Memory B cell (primary cell): ENCODE results near the gene MAGEA12.
"Not testable (repeated sequence)": the region's sequence is repeated elsewhere in the genome, so short reads cannot be mapped to it uniquely, and the experiment has no call there.

Source experiments
- ATAC-seq: fragments of 150-1000 bp; cut with Tn5 transposase; 2 replicates; pipeline ENCODE4 v1.10.0; 2021; ENCODE audit warnings: low read depth, mild to moderate bottlenecking, moderate library complexity
- DNase-seq, 2 donors: peaks; one replicate each; pipeline ENCODE4 v3.0.0; 2022; ENCODE audit warnings: low spot score in 2 of 2
- H3K27ac Mint-ChIP-seq: one replicate; pipeline ENCODE4 v1.8.0; 2022; ENCODE audit warnings: mild to moderate bottlenecking, moderate library complexity, mixed read lengths
- H3K27me3 Mint-ChIP-seq: one replicate; pipeline ENCODE4 v1.8.0; 2022; ENCODE audit warnings: mixed read lengths
- H3K36me3 Mint-ChIP-seq: one replicate; pipeline ENCODE4 v1.8.0; 2022; ENCODE audit warnings: mild to moderate bottlenecking, mixed read lengths
- H3K4me1 Mint-ChIP-seq: one replicate; pipeline ENCODE4 v1.8.0; 2022; ENCODE audit warnings: mixed read lengths
- H3K4me3 Mint-ChIP-seq: one replicate; pipeline ENCODE4 v1.8.0; 2022; ENCODE audit warnings: mild to moderate bottlenecking, moderate library complexity, mixed read lengths
- H3K9me3 Mint-ChIP-seq: one replicate; pipeline ENCODE4 v1.8.0; 2022; ENCODE audit warnings: mixed read lengths

Gene MAGEA12

GRCh38 chrX:152733261-152733975 lies at the start of gene MAGEA12, which contains the start of gene CSAG1:
MAGEA12 (plus strand) TSS chrX:152733757; CDS start chrX:152736162, 2,405 bp downstream.
CSAG1 (minus strand) TSS chrX:152733721; CDS start chrX:152732460, 1,261 bp downstream.
- Mint-ChIP-seq H3K4me1 (no peaks in the 10 kb centered on the region), H3K27me3 (no peaks in the 10 kb centered on the region), H3K27ac (no peak within 1 kb of the TSS), H3K4me3 (no peak within 1 kb of the TSS), H3K9me3 (no peaks in the 10 kb centered on the region), H3K36me3 (no peaks in the 10 kb centered on the region)
- ATAC-seq (no peak), DNase-seq (no peak)

- not testable (repeated sequence) for H3K4me1 Mint-ChIP-seq, DNase-seq, H3K27ac Mint-ChIP-seq, H3K36me3 Mint-ChIP-seq, ATAC-seq, H3K27me3 Mint-ChIP-seq, H3K9me3 Mint-ChIP-seq, H3K4me3 Mint-ChIP-seq
Observed at GRCh38 chrX:152697952-152698931, 35.3 kb upstream of the MAGEA12 start, which contains the start of gene MAGEA3. MAGEA3 (plus strand) TSS chrX:152698794; CDS start chrX:152700833, 2,039 bp downstream.

GRCh38 chrX:152700390-152700789 lies 33.2 kb upstream of the MAGEA12 start:
- not testable (repeated sequence) for H3K9me3 Mint-ChIP-seq, H3K36me3 Mint-ChIP-seq, H3K4me3 Mint-ChIP-seq, H3K27me3 Mint-ChIP-seq, H3K4me1 Mint-ChIP-seq, ATAC-seq, H3K27ac Mint-ChIP-seq
- DNase-seq, result peak in 1 of 2 donors; percentile 8

GRCh38 chrX:152706500-152706899 lies 27.1 kb upstream of the MAGEA12 start:
- H3K4me1 Mint-ChIP-seq, H3K4me3 Mint-ChIP-seq, ATAC-seq, H3K27me3 Mint-ChIP-seq, H3K9me3 Mint-ChIP-seq, H3K27ac Mint-ChIP-seq, H3K36me3 Mint-ChIP-seq, DNase-seq: not testable (repeated sequence)

- not testable (repeated sequence) for H3K9me3 Mint-ChIP-seq, H3K36me3 Mint-ChIP-seq, H3K4me3 Mint-ChIP-seq, ATAC-seq, H3K4me1 Mint-ChIP-seq, H3K27me3 Mint-ChIP-seq, DNase-seq, H3K27ac Mint-ChIP-seq
Observed at GRCh38 chrX:152709173-152709572, 24.4 kb upstream of the MAGEA12 start, which contains the start of gene CSAG2. CSAG2 (minus strand) TSS chrX:152709273; CDS start chrX:152709112, 161 bp downstream.

GRCh38 chrX:152713195-152713594 lies 20.4 kb upstream of the MAGEA12 start:
- not testable (repeated sequence) for H3K27me3 Mint-ChIP-seq, H3K27ac Mint-ChIP-seq, H3K36me3 Mint-ChIP-seq, ATAC-seq, H3K4me3 Mint-ChIP-seq, H3K4me1 Mint-ChIP-seq, DNase-seq, H3K9me3 Mint-ChIP-seq

- H3K4me3 Mint-ChIP-seq, H3K9me3 Mint-ChIP-seq, H3K27me3 Mint-ChIP-seq, H3K36me3 Mint-ChIP-seq, H3K27ac Mint-ChIP-seq, DNase-seq, H3K4me1 Mint-ChIP-seq, ATAC-seq: not testable (repeated sequence)
Observed at GRCh38 chrX:152713815-152714787, 19.5 kb upstream of the MAGEA12 start, which contains the start of gene MAGEA2B. MAGEA2B (plus strand) TSS chrX:152714628; CDS start chrX:152717107, 2,479 bp downstream.

- DNase-seq (no peak), ATAC-seq (no peak)
- no peaks in the 10 kb centered on the region for H3K36me3 Mint-ChIP-seq
- H3K4me1 Mint-ChIP-seq, result no peaks in the 10 kb centered on the region
- peaks cover 4% of the 10 kb centered on the region for H3K27me3 Mint-ChIP-seq
- H3K4me3 Mint-ChIP-seq, result no peak overlapping the region
- no peaks in the 10 kb centered on the region for H3K9me3 Mint-ChIP-seq
- no peak overlapping the region for H3K27ac Mint-ChIP-seq
Observed at GRCh38 chrX:152725409-152725808, 8.1 kb upstream of the MAGEA12 start.

- H3K4me1 Mint-ChIP-seq, result not testable (repeated sequence)
Observed at GRCh38 chrX:152734143-152734858, 744 bp downstream of the MAGEA12 start.

GRCh38 chrX:152735101-152735500 lies 1.5 kb downstream of the MAGEA12 start:
- no peaks in the 10 kb centered on the region for H3K27me3 Mint-ChIP-seq
- H3K9me3 Mint-ChIP-seq, result no peaks in the 10 kb centered on the region
- no peaks in the 10 kb centered on the region for H3K36me3 Mint-ChIP-seq
- no peak overlapping the region for H3K4me3 Mint-ChIP-seq
- no peak for DNase-seq
- H3K4me1 Mint-ChIP-seq, result no peaks in the 10 kb centered on the region
- no peak for ATAC-seq
- no peak overlapping the region for H3K27ac Mint-ChIP-seq

More at GRCh38 chrX:152734143-152734858, 744 bp downstream of the MAGEA12 start:
- H3K27ac Mint-ChIP-seq, H3K27me3 Mint-ChIP-seq, H3K36me3 Mint-ChIP-seq, H3K9me3 Mint-ChIP-seq, ATAC-seq, H3K4me3 Mint-ChIP-seq, DNase-seq: not testable (repeated sequence)

- no peak overlapping the region for H3K27ac Mint-ChIP-seq
- H3K36me3 Mint-ChIP-seq, result no peaks in the 10 kb centered on the region
- ATAC-seq, result no peak
- DNase-seq, result no peak
- H3K27me3 Mint-ChIP-seq, result no peaks in the 10 kb centered on the region
- H3K9me3 Mint-ChIP-seq, result no peaks in the 10 kb centered on the region
- no peaks in the 10 kb centered on the region for H3K4me1 Mint-ChIP-seq
- H3K4me3 Mint-ChIP-seq, result no peak overlapping the region
Observed at GRCh38 chrX:152735860-152736511, 2.4 kb downstream of the MAGEA12 start.

- not testable (repeated sequence) for H3K27ac Mint-ChIP-seq, DNase-seq, H3K4me1 Mint-ChIP-seq, ATAC-seq, H3K4me3 Mint-ChIP-seq, H3K36me3 Mint-ChIP-seq, H3K9me3 Mint-ChIP-seq, H3K27me3 Mint-ChIP-seq
Observed at GRCh38 chrX:152736528-152736927, 3.0 kb downstream of the MAGEA12 start.
